H1 (cell line): ENCODE measurements around the gene CSF3. TPM values are rescaled to one million over a fixed set of nuclear protein-coding genes. Genes with fewer than 3 reads are reported as not detected.

Source experiments
- CTCF ChIP-seq, 3 experiments: IDR thresholded peaks; 1 replicate in 2 of 3; 2 replicates in 1 of 3; pipeline versions ENCODE4 v1.5.1 to v1.6.1; 2011; ENCODE audit warnings: low read length in 3 of 3, mild to moderate bottlenecking in 3 of 3, inconsistent platforms in 2 of 3, low read depth in 1 of 3, moderate library complexity in 1 of 3; ENCODE audit not compliant: insufficient read depth in 1 of 3; ENCODE audit errors: control extremely low read depth in 1 of 3
- polyA plus RNA-seq, 7 experiments: library from polyadenylated mRNA; depleted of rRNA in 3 of 7; stranded (reverse) in 5 of 7; unstranded in 2 of 7; fragments of >200 nt in 5 of 7; fragments of 200-250 nt in 2 of 7; gene quantifications; 1 replicate in 5 of 7; 2 replicates in 1 of 7; 4 replicates in 1 of 7; pipeline versions ENCODE4 v1.2.1 to v1.2.3, GENCODE V29; 2011 to 2013; ENCODE audit warnings: missing spikeins in 2 of 7, mixed read lengths in 2 of 7
- total RNA-seq: library from RNA; stranded (reverse); fragmentation: NEBNext Ultra II Directional; extraction: Animal tissue kit (Norgen Biotek cat#: 25700); gene quantifications from 2 replicates; pipeline ENCODE4 v1.2.1, GENCODE V29; 2021

Gene CSF3
- total and polyA plus RNA-seq, 2 of the 8 experiments (the other 6 are each of a cell fraction or from before 2014, with no cell fraction given) = 0.03 TPM; not detected in 1

GRCh38 chr17:40059729-40060475 is 44.7 kb downstream of the CSF3 start (continued):
- no peak for TF ChIP-seq CTCF (IDR thresholded peaks at IDR 0.05; ENCODE audit: control extremely low read depth in 1 of 3, insufficient read depth in 1 of 3, low read depth in 1 of 3, low read length in 3 of 3)
